Fibroblast of skin of left biceps (primary cell): ENCODE measurements around the gene PBX1.

Experiments
- DNase-seq, 2 experiments: peaks; one replicate each; pipeline ENCODE4 v3.0.0-alpha.2; 2013; ENCODE audit warnings: low read depth in 2 of 2

PBX1 gene

GRCh38 chr1:164617377-164618201 lies 58.6 kb downstream of the PBX1 start:
- no peak for DNase-seq

- no peak for DNase-seq
These were observed 59.2 kb downstream of the PBX1 start for GRCh38 chr1:164618202-164618564.

GRCh38 chr1:164619006-164619784 lies 60.2 kb downstream of the PBX1 start:
- DNase-seq: no peak

GRCh38 chr1:164622068-164622845 lies 63.3 kb downstream of the PBX1 start:
- DNase-seq: no peak

- DNase-seq: no peak
These were observed 64.8 kb downstream of the PBX1 start for GRCh38 chr1:164623805-164624204.

- no peak for DNase-seq
These were observed 65.4 kb downstream of the PBX1 start for GRCh38 chr1:164624400-164624799.

- DNase-seq: no peak
These were observed 66.1 kb downstream of the PBX1 start for GRCh38 chr1:164625004-164625617.

GRCh38 chr1:164628772-164629171 lies 69.8 kb downstream of the PBX1 start:
- no peak for DNase-seq

GRCh38 chr1:164629971-164630370 lies 71.0 kb downstream of the PBX1 start:
- DNase-seq: no peak

- no peak for DNase-seq
These were observed 71.8 kb downstream of the PBX1 start for GRCh38 chr1:164630626-164631396.

- DNase-seq: no peak
These were observed 72.8 kb downstream of the PBX1 start for GRCh38 chr1:164631751-164632150.

- DNase-seq: no peak
These were observed 75.0 kb downstream of the PBX1 start for GRCh38 chr1:164633997-164634396.

GRCh38 chr1:164635059-164635802 lies 76.2 kb downstream of the PBX1 start:
- DNase-seq: no peak

- no peak for DNase-seq
These were observed 77.1 kb downstream of the PBX1 start for GRCh38 chr1:164635803-164636731.

GRCh38 chr1:164636757-164637156 lies 77.8 kb downstream of the PBX1 start:
- DNase-seq: no peak

- DNase-seq: peak in 1 of 2 experiments; percentile 44
These were observed 78.7 kb downstream of the PBX1 start for GRCh38 chr1:164637461-164638375.

- no peak for DNase-seq
These were observed 79.7 kb downstream of the PBX1 start for GRCh38 chr1:164638492-164639202.
